Activated T-helper 2 cell treated with anti-CD3 and anti-CD28 coated beads, Interferon-gamma antibody, Interleukin-2, Interleukin-4, amounts not matched to agents 10 μg/mL and 5 μg/mL and 100 μg/mL, durations not matched to agents 14 hours and 24 hours and 36 hours (primary cell): ENCODE measurements around the gene PLEKHA8. TPM values are rescaled to one million over a fixed set of nuclear protein-coding genes. Genes with fewer than 3 reads are reported as not detected.

Experiments
- DNase-seq: peaks from one replicate; pipeline ENCODE4 v3.0.0; 2021; ENCODE audit warnings: low spot score
- H3K27ac Mint-ChIP-seq: one replicate; pipeline ENCODE4 v1.8.0; 2021; ENCODE audit warnings: mixed read lengths
- H3K27me3 Mint-ChIP-seq: one replicate; pipeline ENCODE4 v1.8.0; 2021; ENCODE audit warnings: low read depth, mixed read lengths
- H3K36me3 Mint-ChIP-seq: one replicate; pipeline ENCODE4 v1.8.0; 2021; ENCODE audit warnings: low read depth, mixed read lengths
- H3K4me1 Mint-ChIP-seq: one replicate; pipeline ENCODE4 v1.8.0; 2021; ENCODE audit warnings: low read depth, mixed read lengths
- H3K4me3 Mint-ChIP-seq: one replicate; pipeline ENCODE4 v1.8.0; 2021; ENCODE audit warnings: low read depth, mild to moderate bottlenecking, moderate library complexity, mixed read lengths
- H3K9me3 Mint-ChIP-seq: one replicate; pipeline ENCODE4 v1.8.0; 2021; ENCODE audit warnings: mixed read lengths
- intact Hi-C: fragments of 100-400 bp; cut with micrococcal nuclease; formaldehyde crosslinking; loops from one replicate; pipeline ENCODE4 v1.15.1; 2023
- total RNA-seq: library from RNA; stranded (reverse); gene quantifications from 2 replicates; pipeline ENCODE4 v1.2.3, GENCODE V29; 2022

Gene PLEKHA8
- total RNA-seq, 1 donor from 2014 or later: 10.9 TPM

GRCh38 chr7:30147785-30148184 is 119.6 kb downstream of the PLEKHA8 start:
- intact Hi-C loops: no loop called here
- Mint-ChIP-seq H3K36me3 (peaks cover 3% of the 10 kb centered on the region), H3K4me1 (peaks cover 5% of the 10 kb centered on the region), H3K4me3 (no peak overlapping the region), H3K27me3 (no peaks in the 10 kb centered on the region), H3K9me3 (no peaks in the 10 kb centered on the region), H3K27ac (no peak overlapping the region)
- no peak for DNase-seq

GRCh38 chr7:30148426-30148825 is 120.2 kb downstream of the PLEKHA8 start:
- H3K4me1 Mint-ChIP-seq: peaks cover 5% of the 10 kb centered on the region
- no peaks in the 10 kb centered on the region for H3K27me3 Mint-ChIP-seq
- intact Hi-C loops: no loop called here
- H3K36me3 Mint-ChIP-seq: peaks cover 3% of the 10 kb centered on the region
- H3K9me3 Mint-ChIP-seq: no peaks in the 10 kb centered on the region
- no peak for DNase-seq
- no peak overlapping the region for H3K27ac Mint-ChIP-seq
- no peak overlapping the region for H3K4me3 Mint-ChIP-seq

GRCh38 chr7:30148951-30149459 is 120.8 kb downstream of the PLEKHA8 start:
- Mint-ChIP-seq H3K27me3 (no peaks in the 10 kb centered on the region), H3K9me3 (no peaks in the 10 kb centered on the region), H3K4me1 (peaks cover 5% of the 10 kb centered on the region), H3K27ac (no peak overlapping the region), H3K36me3 (peaks cover 3% of the 10 kb centered on the region), H3K4me3 (no peak overlapping the region)
- peak; percentile 17 for DNase-seq
- intact Hi-C loops: no loop called here

GRCh38 chr7:30149640-30150272 is 121.5 kb downstream of the PLEKHA8 start:
- peaks cover 3% of the 10 kb centered on the region for H3K36me3 Mint-ChIP-seq
- no peaks in the 10 kb centered on the region for H3K27me3 Mint-ChIP-seq
- H3K27ac Mint-ChIP-seq: no peak overlapping the region
- intact Hi-C loops: no loop called here
- no peak overlapping the region for H3K4me3 Mint-ChIP-seq
- no peak for DNase-seq
- H3K4me1 Mint-ChIP-seq: peaks cover 5% of the 10 kb centered on the region
- H3K9me3 Mint-ChIP-seq: no peaks in the 10 kb centered on the region

- H3K4me1 Mint-ChIP-seq: peaks cover 5% of the 10 kb centered on the region
- no peak overlapping the region for H3K4me3 Mint-ChIP-seq
- H3K36me3 Mint-ChIP-seq: peaks cover 3% of the 10 kb centered on the region
- H3K27ac Mint-ChIP-seq: no peak overlapping the region
- no peak for DNase-seq
- intact Hi-C loops: no loop called here
- no peaks in the 10 kb centered on the region for H3K27me3 Mint-ChIP-seq
- H3K9me3 Mint-ChIP-seq: no peaks in the 10 kb centered on the region
Observed at GRCh38 chr7:30150711-30151110, 122.5 kb downstream of the PLEKHA8 start.

GRCh38 chr7:30154111-30154587 is 125.9 kb downstream of the PLEKHA8 start:
- no peak overlapping the region for H3K27ac Mint-ChIP-seq
- H3K36me3 Mint-ChIP-seq: peaks cover 3% of the 10 kb centered on the region
- no peaks in the 10 kb centered on the region for H3K27me3 Mint-ChIP-seq
- DNase-seq: no peak
- H3K9me3 Mint-ChIP-seq: no peaks in the 10 kb centered on the region
- no peak overlapping the region for H3K4me3 Mint-ChIP-seq
- H3K4me1 Mint-ChIP-seq: peaks cover 19% of the 10 kb centered on the region
- intact Hi-C loops: no loop called here

- intact Hi-C loops: no loop called here
- no peaks in the 10 kb centered on the region for H3K9me3 Mint-ChIP-seq
Observed at GRCh38 chr7:30155481-30155880, 127.3 kb downstream of the PLEKHA8 start.

GRCh38 chr7:30157204-30157603 is 129.0 kb downstream of the PLEKHA8 start:
- Mint-ChIP-seq H3K4me3 (no peak overlapping the region), H3K36me3 (no peaks in the 10 kb centered on the region), H3K27me3 (no peaks in the 10 kb centered on the region), H3K4me1 (peaks cover 36% of the 10 kb centered on the region), H3K9me3 (no peaks in the 10 kb centered on the region), H3K27ac (peak overlapping the region; percentile 23)
- intact Hi-C loops: no loop called here
- peak; percentile 20 for DNase-seq

More at GRCh38 chr7:30155481-30155880, 127.3 kb downstream of the PLEKHA8 start:
- no peak overlapping the region for H3K27ac Mint-ChIP-seq
- no peak overlapping the region for H3K4me3 Mint-ChIP-seq
- DNase-seq: no peak
- H3K4me1 Mint-ChIP-seq: peaks cover 27% of the 10 kb centered on the region
- no peaks in the 10 kb centered on the region for H3K36me3 Mint-ChIP-seq
- H3K27me3 Mint-ChIP-seq: no peaks in the 10 kb centered on the region

- intact Hi-C loops: no loop called here
- Mint-ChIP-seq H3K27me3 (no peaks in the 10 kb centered on the region), H3K4me1 (peaks cover 55% of the 10 kb centered on the region), H3K36me3 (no peaks in the 10 kb centered on the region), H3K4me3 (no peak overlapping the region), H3K9me3 (no peaks in the 10 kb centered on the region), H3K27ac (no peak overlapping the region)
- DNase-seq: no peak
Observed at GRCh38 chr7:30159163-30159562, 131.0 kb downstream of the PLEKHA8 start.

- DNase-seq: no peak
- Mint-ChIP-seq H3K27ac (peak overlapping the region; percentile 2), H3K9me3 (no peaks in the 10 kb centered on the region), H3K4me1 (peaks cover 58% of the 10 kb centered on the region), H3K36me3 (no peaks in the 10 kb centered on the region), H3K4me3 (no peak overlapping the region), H3K27me3 (no peaks in the 10 kb centered on the region)
- intact Hi-C loops: loop anchor here (2.0 to 5.0 kb wide), 4 partner anchors 132 to 319 kb away; partner anchors contain the start of genes FKBP14, NOD1 and PLEKHA8
Observed at GRCh38 chr7:30159698-30160143, 131.5 kb downstream of the PLEKHA8 start.

- no peaks in the 10 kb centered on the region for H3K9me3 Mint-ChIP-seq
- H3K4me1 Mint-ChIP-seq: peaks cover 58% of the 10 kb centered on the region
- no peak for DNase-seq
- H3K4me3 Mint-ChIP-seq: no peak overlapping the region
- intact Hi-C loops: loop anchor here (2.0 to 5.0 kb wide), 4 partner anchors 133 to 318 kb away; partner anchors contain the start of genes FKBP14, NOD1 and PLEKHA8
- H3K27me3 Mint-ChIP-seq: no peaks in the 10 kb centered on the region
- peak overlapping the region; percentile 12 for H3K27ac Mint-ChIP-seq
- no peaks in the 10 kb centered on the region for H3K36me3 Mint-ChIP-seq
Observed at GRCh38 chr7:30160329-30160728, 132.1 kb downstream of the PLEKHA8 start.

- peaks cover 53% of the 10 kb centered on the region for H3K4me1 Mint-ChIP-seq
- no peak for DNase-seq
- no peaks in the 10 kb centered on the region for H3K9me3 Mint-ChIP-seq
- no peaks in the 10 kb centered on the region for H3K36me3 Mint-ChIP-seq
- intact Hi-C loops: loop anchor here (2.0 to 5.0 kb wide), 5 partner anchors 25 to 285 kb away; partner anchors contain the start of genes FKBP14, PLEKHA8 and ZNRF2
- peak overlapping the region; percentile 80 for H3K27ac Mint-ChIP-seq
- peak overlapping the region; percentile 37 for H3K4me3 Mint-ChIP-seq
- H3K27me3 Mint-ChIP-seq: no peaks in the 10 kb centered on the region
Observed at GRCh38 chr7:30162133-30162532, 133.9 kb downstream of the PLEKHA8 start.

GRCh38 chr7:30162622-30163124 is 134.5 kb downstream of the PLEKHA8 start:
- intact Hi-C loops: loop anchor here (2.0 to 5.0 kb wide), 5 partner anchors 26 to 285 kb away; partner anchors contain the start of genes FKBP14, PLEKHA8 and ZNRF2
- H3K9me3 Mint-ChIP-seq: no peaks in the 10 kb centered on the region
- peaks cover under 1% of the 10 kb centered on the region for H3K27me3 Mint-ChIP-seq
- H3K27ac Mint-ChIP-seq: peak overlapping the region; percentile 80
- H3K36me3 Mint-ChIP-seq: no peaks in the 10 kb centered on the region
- DNase-seq: no peak
- peaks cover 50% of the 10 kb centered on the region for H3K4me1 Mint-ChIP-seq
- peak overlapping the region; percentile 54 for H3K4me3 Mint-ChIP-seq
